GM13976 (cell line): ENCODE data around the gene FHOD3.

Experiments
- DNase-seq: peaks from one replicate; pipeline ENCODE4 v3.0.0; 2012; ENCODE audit warnings: low spot score
- CTCF ChIP-seq: IDR thresholded peaks from 2 replicates; pipeline ENCODE4 v1.5.1; 2012; ENCODE audit warnings: borderline replicate concordance, mild to moderate bottlenecking; ENCODE audit not compliant: insufficient read depth; ENCODE audit errors: extremely low read depth, missing control alignments, control extremely low read depth
- in situ Hi-C: fragments of 300-500 bp; cut with MboI; formaldehyde crosslinking; loops from one replicate; pipeline ENCODE4 v1.12.0; 2022; ENCODE audit warnings: low sequenced_read_pairs, mixed read lengths, inconsistent platforms; ENCODE audit not compliant: unreplicated experiment

FHOD3 gene

GRCh38 chr18:36454848-36455458, 157.4 kb downstream of the FHOD3 start:
- in situ Hi-C loops, result no loop called here
- no peak for TF ChIP-seq CTCF
- no peak for DNase-seq

DNA sequence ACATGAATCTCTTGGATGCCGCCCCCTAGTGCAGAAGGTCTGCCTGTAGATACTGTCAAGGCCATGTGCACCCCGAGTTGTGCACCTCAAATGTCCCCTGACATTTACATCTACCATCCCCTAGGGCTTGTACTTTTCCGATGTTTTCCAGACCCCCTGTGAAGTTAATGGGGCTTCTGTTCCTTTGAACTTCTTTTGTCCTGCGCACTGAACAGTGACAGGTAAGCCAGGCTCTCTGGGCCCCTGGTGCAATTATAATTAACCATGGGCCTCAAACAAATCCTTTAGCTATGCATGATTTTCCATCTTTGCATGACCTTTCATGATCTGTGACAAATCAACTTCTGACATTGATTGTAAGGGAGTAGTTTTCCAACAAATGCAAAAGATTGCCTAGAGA, 158.4 kb downstream of the FHOD3 start:
- in situ Hi-C loops, result no loop called here
- TF ChIP-seq CTCF, result no peak
- DNase-seq, result no peak

- DNase-seq, result no peak
- in situ Hi-C loops, result no loop called here
Observed at GRCh38 chr18:36456622-36457021, 159.1 kb downstream of the FHOD3 start.

GRCh38 chr18:36457683-36458082, 160.2 kb downstream of the FHOD3 start:
- TF ChIP-seq CTCF, result no peak
- in situ Hi-C loops, result no loop called here
- no peak for DNase-seq

More at GRCh38 chr18:36456622-36457021, 159.1 kb downstream of the FHOD3 start:
- TF ChIP-seq CTCF, result no peak

DNA sequence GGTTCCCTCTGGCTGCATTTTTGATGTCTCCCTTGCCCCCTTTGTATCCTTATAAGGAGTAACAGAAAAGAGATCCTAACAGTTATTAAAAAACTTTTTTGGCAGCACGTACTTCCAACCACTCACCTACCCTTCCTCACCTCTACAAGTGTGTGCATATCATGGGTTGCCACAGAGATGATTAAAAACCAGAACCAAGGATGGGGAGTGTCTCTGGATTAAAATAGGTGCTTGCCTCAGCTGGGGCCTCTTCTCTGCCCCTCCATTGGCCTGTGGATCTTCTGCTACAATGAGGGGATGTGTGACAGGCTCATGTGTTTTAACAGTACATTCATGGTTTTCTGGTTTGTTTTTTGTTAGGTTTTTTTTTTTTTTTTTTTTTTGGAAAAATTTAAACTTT, 160.8 kb downstream of the FHOD3 start:
- no peak for TF ChIP-seq CTCF
- in situ Hi-C loops, result no loop called here
- no peak for DNase-seq

- TF ChIP-seq CTCF, result no peak
- no peak for DNase-seq
- in situ Hi-C loops, result no loop called here
Observed at GRCh38 chr18:36459203-36459602, 161.7 kb downstream of the FHOD3 start.

DNA sequence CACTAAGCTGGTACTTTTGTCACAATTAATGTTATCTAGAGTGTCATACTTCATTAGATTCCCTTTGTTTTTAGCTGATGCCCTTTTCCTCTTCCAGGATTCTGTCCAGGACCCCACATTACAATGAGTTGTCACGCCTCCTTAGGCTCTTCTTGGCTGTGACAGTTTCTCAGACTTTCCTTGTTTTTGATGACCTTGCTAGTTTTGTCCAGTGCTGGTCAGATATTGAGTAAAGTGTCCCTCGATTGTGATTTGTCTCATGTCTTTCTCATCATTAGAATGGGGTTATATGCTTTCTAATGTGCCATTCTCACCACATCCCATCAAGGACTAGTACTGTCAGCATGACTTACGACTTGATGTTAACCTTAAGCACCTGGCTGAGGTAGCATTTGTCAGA, 162.3 kb downstream of the FHOD3 start:
- TF ChIP-seq CTCF, result no peak
- in situ Hi-C loops, result no loop called here
- DNase-seq, result no peak
